ENCODE measurements around the gene TP53INP2. TPM values are rescaled to one million over a fixed set of nuclear protein-coding genes. Genes with fewer than 3 reads are reported as not detected.
A peak's percentile ranks its signal among the peaks of the same experiment; 100 is the strongest.
"Not testable (repeated sequence)": the region's sequence is repeated elsewhere in the genome, so short reads cannot be mapped to it uniquely, and the experiment has no call there.

Gene TP53INP2, protein sequence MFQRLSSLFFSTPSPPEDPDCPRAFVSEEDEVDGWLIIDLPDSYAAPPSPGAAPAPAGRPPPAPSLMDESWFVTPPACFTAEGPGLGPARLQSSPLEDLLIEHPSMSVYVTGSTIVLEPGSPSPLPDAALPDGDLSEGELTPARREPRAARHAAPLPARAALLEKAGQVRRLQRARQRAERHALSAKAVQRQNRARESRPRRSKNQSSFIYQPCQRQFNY
- total RNA-seq (2014; rRNA removed; shearing (Covaris generic); ENCODE audit: low replicate concordance), result 0.20 TPM in 1 of 2 replicates, not detected in the other

- peak within 1 kb of the TSS; percentile 51 for H3K4me3 ChIP-seq
- no peaks in the 10 kb centered on the region for H3K9me3 ChIP-seq
- peaks cover 3% of the 10 kb centered on the region; the same call in 1 of the 2 replicates for H3K27me3 ChIP-seq
- H3K36me3 ChIP-seq, result no peaks in the 10 kb centered on the region
- peak; percentile 80 for DNase-seq
Measured at GRCh38 chr20:34704177-34705007, at the start of gene TP53INP2. Gene TP53INP2, plus strand, starts transcription at chr20:34704344. Its CDS starts 4,396 bp downstream, at chr20:34708740.

- H3K27me3 ChIP-seq, H3K9me3 ChIP-seq, H3K36me3 ChIP-seq, H3K4me3 ChIP-seq, DNase-seq: not testable (repeated sequence)
Measured at GRCh38 chr20:34658654-34659053, 45.5 kb upstream of the TP53INP2 start.

GRCh38 chr20:34661811-34662210 lies 42.3 kb upstream of the TP53INP2 start:
- not testable (repeated sequence) for H3K4me3 ChIP-seq, H3K36me3 ChIP-seq, DNase-seq, H3K9me3 ChIP-seq, H3K27me3 ChIP-seq

DNA sequence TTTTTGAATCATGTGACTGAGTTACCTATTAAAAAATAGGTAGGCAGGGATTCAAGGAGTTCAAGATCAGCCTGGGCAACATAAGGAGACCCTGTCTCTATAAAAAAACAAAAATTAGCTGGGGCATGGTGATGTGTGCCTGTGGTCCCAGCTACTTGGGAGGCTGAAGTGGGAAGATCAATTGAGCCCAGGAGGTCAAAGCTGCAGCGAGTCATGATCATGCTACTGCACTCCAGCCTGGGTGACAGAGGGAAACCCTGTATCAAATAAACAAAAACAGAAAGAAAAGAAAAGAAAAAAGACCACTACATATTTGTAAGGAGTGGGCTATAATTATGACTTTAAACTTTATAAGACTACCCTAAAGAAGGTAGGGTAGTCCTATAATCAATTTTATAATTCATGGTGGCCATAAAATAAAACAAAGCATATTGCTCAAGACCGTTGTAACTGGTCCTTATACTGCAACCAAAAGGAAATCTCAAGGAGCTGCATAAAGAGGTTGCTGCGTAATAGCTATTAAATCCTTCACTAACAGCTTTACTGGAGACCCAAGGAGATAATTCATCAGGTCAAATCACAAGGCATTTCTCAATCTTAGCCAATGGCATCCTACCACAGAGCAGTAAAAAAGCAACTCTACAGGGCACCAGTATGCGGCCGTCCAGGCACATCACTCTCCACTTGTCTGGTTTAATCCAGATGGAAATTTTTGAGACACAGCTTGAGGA lies 40.8 kb upstream of the TP53INP2 start:
- no peak for DNase-seq

DNA sequence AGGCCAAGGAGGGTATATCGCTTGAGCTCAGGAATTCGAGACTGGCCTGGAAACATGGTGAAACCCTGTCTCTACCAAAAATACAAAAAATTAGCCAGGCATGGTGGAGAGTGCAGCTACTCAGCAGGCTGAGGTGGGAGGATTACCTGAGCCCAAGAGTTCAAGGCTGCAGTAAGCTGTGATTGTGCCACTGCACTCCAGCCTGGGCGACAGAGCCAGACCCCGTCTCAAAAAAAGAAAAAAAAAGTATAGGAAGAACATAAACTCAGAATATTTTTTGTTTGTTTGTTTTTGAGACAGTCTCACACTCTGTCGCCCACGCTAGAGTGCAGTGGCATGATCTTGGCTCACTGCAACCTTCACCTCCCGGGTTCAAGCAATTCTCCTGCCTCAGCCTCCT lies 39.4 kb upstream of the TP53INP2 start:
- H3K9me3 ChIP-seq, H3K4me3 ChIP-seq, H3K36me3 ChIP-seq, DNase-seq, H3K27me3 ChIP-seq: not testable (repeated sequence)

More for the DNA sequence above, 40.8 kb upstream of the TP53INP2 start:
- H3K9me3 ChIP-seq, result no peaks in the 10 kb centered on the region
- no peaks in the 10 kb centered on the region for H3K27me3 ChIP-seq
- H3K36me3 ChIP-seq, result no peaks in the 10 kb centered on the region; the same call in 1 of the 2 replicates
- H3K4me3 ChIP-seq, result no peak overlapping the region

- no peak for DNase-seq
- Histone ChIP-seq H3K4me3 (no peak overlapping the region), H3K36me3 (no peaks in the 10 kb centered on the region; the same call in 1 of the 2 replicates), H3K9me3 (peaks cover 3% of the 10 kb centered on the region; the same call in 1 of the 2 replicates), H3K27me3 (no peaks in the 10 kb centered on the region)
Measured at GRCh38 chr20:34669094-34669493, 35.0 kb upstream of the TP53INP2 start.

- no peak for DNase-seq
- H3K27me3 ChIP-seq, result no peaks in the 10 kb centered on the region
- H3K9me3 ChIP-seq, result peaks cover 3% of the 10 kb centered on the region; the same call in 1 of the 2 replicates
- H3K36me3 ChIP-seq, result no peaks in the 10 kb centered on the region; the same call in 1 of the 2 replicates
- H3K4me3 ChIP-seq, result no peak overlapping the region
Measured at GRCh38 chr20:34673412-34673811, 30.7 kb upstream of the TP53INP2 start.

GRCh38 chr20:34675561-34675960 lies 28.6 kb upstream of the TP53INP2 start:
- H3K9me3 ChIP-seq, result no peaks in the 10 kb centered on the region
- no peaks in the 10 kb centered on the region for H3K36me3 ChIP-seq
- H3K27me3 ChIP-seq, result no peaks in the 10 kb centered on the region
- no peak for DNase-seq
- H3K4me3 ChIP-seq, result peak overlapping the region; percentile 81

DNA sequence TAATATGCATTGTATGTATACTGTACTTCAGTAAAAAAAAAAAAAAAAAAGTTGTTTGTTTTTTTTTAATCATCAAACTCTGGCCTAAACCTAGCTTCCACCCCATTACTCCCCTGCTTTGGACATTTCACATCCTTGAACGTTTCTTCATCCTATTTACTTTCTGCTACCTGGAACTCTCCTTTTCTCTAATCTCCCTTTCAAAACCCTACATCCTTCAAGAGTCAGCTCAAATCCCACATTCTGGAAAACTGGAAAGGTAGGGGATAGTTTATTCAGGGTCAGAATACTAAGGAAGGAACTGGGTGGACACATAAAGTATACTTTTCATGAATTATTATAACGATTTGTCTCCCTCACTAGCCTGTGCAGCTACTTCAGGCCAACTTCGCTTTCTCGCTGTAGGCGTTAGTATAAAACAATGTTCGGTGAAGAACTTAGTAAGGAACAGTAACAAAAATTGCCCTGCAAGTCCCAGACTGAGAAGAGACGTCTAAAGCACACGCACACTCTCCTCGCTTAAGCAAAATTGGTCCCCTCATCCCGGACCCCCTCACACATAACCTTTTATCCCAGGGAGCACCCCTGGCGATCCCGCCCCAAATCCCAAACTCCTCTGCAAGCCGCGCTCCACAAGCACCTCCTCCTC lies 28.0 kb upstream of the TP53INP2 start:
- no peaks in the 10 kb centered on the region for H3K9me3 ChIP-seq
- no peaks in the 10 kb centered on the region for H3K36me3 ChIP-seq
- H3K27me3 ChIP-seq, result no peaks in the 10 kb centered on the region
- H3K4me3 ChIP-seq, result peak overlapping the region; percentile 81
- DNase-seq, result no peak

GRCh38 chr20:34676642-34677373 lies 27.3 kb upstream of the TP53INP2 start, which contains the start of gene PIGU:
Gene PIGU, minus strand, starts transcription at chr20:34677092. Its CDS starts 7 bp downstream, at chr20:34677085.
- Histone ChIP-seq H3K36me3 (no peaks in the 10 kb centered on the region), H3K27me3 (no peaks in the 10 kb centered on the region), H3K9me3 (no peaks in the 10 kb centered on the region), H3K4me3 (peak within 1 kb of the TSS; percentile 81)
- DNase-seq, result peak; percentile 98

DNA sequence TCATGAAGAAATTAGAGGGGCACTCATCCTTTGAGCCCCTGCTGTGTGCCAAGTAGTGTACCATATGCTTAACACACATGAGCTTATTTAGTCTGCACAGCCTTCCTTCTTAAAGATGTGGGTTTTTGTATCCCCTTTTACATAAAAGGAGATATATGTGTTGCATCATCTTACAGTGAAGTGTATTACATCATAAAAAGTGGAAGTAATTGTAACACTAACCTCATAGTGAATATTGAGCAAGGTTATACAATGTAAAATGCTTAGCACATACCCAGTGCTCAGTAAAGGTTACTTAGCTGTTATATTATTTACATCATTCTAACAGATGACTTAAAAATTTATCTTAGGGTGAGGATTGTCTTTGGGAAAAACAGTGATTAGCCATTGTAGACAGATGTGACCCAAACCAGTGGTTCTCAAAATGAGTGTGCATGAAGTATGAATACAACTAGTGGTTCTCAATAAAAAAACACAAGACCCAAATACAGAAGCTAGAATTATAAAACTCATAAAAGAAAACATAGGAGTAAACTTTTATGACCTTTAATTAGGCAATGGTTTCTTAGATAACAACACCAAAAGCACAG lies 23.5 kb upstream of the TP53INP2 start:
- Histone ChIP-seq H3K4me3 (no peak overlapping the region), H3K27me3 (no peaks in the 10 kb centered on the region), H3K36me3 (no peaks in the 10 kb centered on the region), H3K9me3 (no peaks in the 10 kb centered on the region)
- no peak for DNase-seq

- H3K27me3 ChIP-seq, result no peaks in the 10 kb centered on the region
- H3K4me3 ChIP-seq, result no peak overlapping the region
- no peaks in the 10 kb centered on the region for H3K36me3 ChIP-seq
- no peaks in the 10 kb centered on the region for H3K9me3 ChIP-seq
- no peak for DNase-seq
Measured at GRCh38 chr20:34683667-34684066, 20.5 kb upstream of the TP53INP2 start.

- DNase-seq, result no peak
- Histone ChIP-seq H3K4me3 (no peak overlapping the region), H3K9me3 (no peaks in the 10 kb centered on the region), H3K27me3 (no peaks in the 10 kb centered on the region; the same call in 1 of the 2 replicates), H3K36me3 (no peaks in the 10 kb centered on the region)
Measured at GRCh38 chr20:34689486-34689885, 14.7 kb upstream of the TP53INP2 start.

GRCh38 chr20:34691838-34692237 lies 12.3 kb upstream of the TP53INP2 start:
- H3K27me3 ChIP-seq, result no peaks in the 10 kb centered on the region; the same call in 1 of the 2 replicates
- no peak overlapping the region for H3K4me3 ChIP-seq
- no peak for DNase-seq
- no peaks in the 10 kb centered on the region for H3K9me3 ChIP-seq
- H3K36me3 ChIP-seq, result no peaks in the 10 kb centered on the region

DNA sequence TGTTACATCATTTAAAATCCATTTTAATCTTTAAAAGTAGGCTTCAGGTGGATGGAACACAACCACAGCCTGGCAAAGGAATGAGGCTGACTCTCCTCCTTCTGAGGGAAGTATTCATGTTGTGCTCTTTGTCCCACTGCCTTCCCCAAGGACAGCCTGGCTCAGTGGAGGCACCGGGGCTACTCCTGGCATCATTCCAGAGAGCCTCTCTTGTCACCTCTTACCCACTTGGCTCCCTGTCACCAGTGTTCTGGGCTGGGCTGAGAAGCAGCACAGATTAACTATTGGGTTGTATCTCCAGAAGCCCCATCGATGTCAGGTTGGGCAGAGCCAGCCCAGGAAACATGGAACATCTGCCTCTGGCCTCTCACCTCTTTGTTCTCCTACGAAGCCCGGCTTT lies 10.7 kb upstream of the TP53INP2 start:
- Histone ChIP-seq H3K9me3 (no peaks in the 10 kb centered on the region), H3K27me3 (no peaks in the 10 kb centered on the region; the same call in 1 of the 2 replicates), H3K36me3 (no peaks in the 10 kb centered on the region), H3K4me3 (no peak overlapping the region)
- DNase-seq, result no peak
